Heart right ventricle (tissue), 16 donors: ENCODE data around the gene PLCB1. TPM values are rescaled to one million over a fixed set of nuclear protein-coding genes. Genes with fewer than 3 reads are reported as not detected.

ENCODE experiments used
- ATAC-seq, 8 donors: fragments of 200-7000 bp; cut with Tn5 transposase; one replicate each; pipeline ENCODE4 v1.9.1; 2020; ENCODE audit warnings: mild to moderate bottlenecking in 8 of 8, moderate library complexity in 8 of 8, moderate number of reproducible peaks in 1 of 8
- DNase-seq, 2 donors: peaks; one replicate each; pipeline ENCODE4 v3.0.0-alpha.2; 2020
- H3K27ac ChIP-seq, 10 donors: fragments of 200-600 bp; sonication (generic) in 2 of 10; one replicate each; pipeline versions ENCODE4 v1.5.0 to v1.8.0; 2020 to 2022; ENCODE audit warnings: mild to moderate bottlenecking in 3 of 10
- H3K27me3 ChIP-seq, 7 donors: fragments of 200-600 bp; one replicate each; pipeline ENCODE4 v1.8.0; 2021 to 2022; ENCODE audit warnings: mild to moderate bottlenecking in 2 of 7
- H3K36me3 ChIP-seq, 9 donors: fragments of 200-600 bp; sonication (generic) in 1 of 9; one replicate each; pipeline versions ENCODE4 v1.5.0 to v1.8.0; 2020 to 2022; ENCODE audit warnings: mild to moderate bottlenecking in 2 of 9
- H3K4me1 ChIP-seq, 9 donors: fragments of 200-600 bp; sonication (generic) in 1 of 9; one replicate each; pipeline versions ENCODE4 v1.5.0 to v1.8.0; 2020 to 2022; ENCODE audit warnings: mild to moderate bottlenecking in 4 of 9
- H3K4me3 ChIP-seq, 10 donors: fragments of 200-600 bp; sonication (generic) in 2 of 10; one replicate each; pipeline versions ENCODE4 v1.5.0 to v1.8.0; 2020 to 2022; ENCODE audit warnings: mild to moderate bottlenecking in 7 of 10, moderate library complexity in 2 of 10
- H3K9me3 ChIP-seq, 11 donors: fragments of 200-600 bp in 10 of 11; sonication (generic) in 2 of 11; one replicate each; pipeline versions ENCODE4 v1.5.0 to v1.8.0; 2013 to 2022; ENCODE audit warnings: mild to moderate bottlenecking in 2 of 11, control low read depth in 1 of 11, moderate library complexity in 1 of 11
- CTCF ChIP-seq, 9 donors: fragments of 200-600 bp; sonication (generic) in 2 of 9; IDR thresholded peaks; one replicate each; pipeline versions ENCODE4 v1.5.0 to v1.8.0; 2021 to 2022; ENCODE audit warnings: antibody characterized with exemption in 9 of 9, mild to moderate bottlenecking in 5 of 9, moderate library complexity in 1 of 9
- WGBS, 2 donors: extraction: QIAGEN DNeasy Blood & Tissue Kit; methylation state at CpG; one replicate each; pipeline ENCODE4 v1.1.7; 2013; ENCODE audit warnings: inconsistent platforms in 1 of 2; 5-methylcytosine and 5-hydroxymethylcytosine counted together
- intact Hi-C, 10 donors: fragments of 100-400 bp; cut with DNase I; formaldehyde crosslinking; loops; one replicate each; pipeline versions ENCODE4 v1.11.1 to v1.14.2; 2022
- polyA plus RNA-seq, 2 donors: library from polyadenylated mRNA; stranded (reverse); fragments of 200-250 nt; gene quantifications; one replicate each; pipeline ENCODE4 v1.2.3, GENCODE V29; 2013
- total RNA-seq, 10 donors: library from RNA; stranded (reverse); fragmentation: NEBNext Ultra II Directional in 3 of 10; extraction: Animal tissue kit (Norgen Biotek cat#: 25700) in 3 of 10; gene quantifications; one replicate each; pipeline versions ENCODE4 v1.2.1 to v1.2.4, GENCODE V29; 2021 to 2023
- donor health status: Arrhythmogenic right ventricular cardiomyopathy.
- donor health status: ischemic (EF 13 %, LVEDD 7.1; RV severe dilation, severe dysfunction).
- donor health status: healthy with polysubstance abuse.
- donor health status: DM: no; HTN: yes; CAD: no.
- donor health status: DM: no; HTN: no; CAD: no.
- donor health status: ischemic (EF 25% LVEDD 6.9; RV normal size, moderate dysfunction).
- donor health status: ischemic (EF 25% LVEDD 5.7; RV mildly dilated, moderate dysfunction).
- donor health status: healthy.
- donor health status: DM: yes; HTN: yes; CAD: no.
- donor health status: Ischemic cardiomyopathy.
- donor health status: ischemic (EF 35%, LVEDD 5.7; RV mildly dilated, moderate dysfunction).
- donor health status: nonischemic (EF 11% LVEDD 7.7; RV severe dilation, severe dysfunction).
- donor health status: DM: yes; HTN: yes; CAD: no.
- donor health status: PGD.
- donor health status: ischemic (EF 29% LVEDD 5.4; RV normal size, mild dysfunction).
- donor health status: nonischemic (EF 23%, LVEDD 6.1; RV moderate dilation, normal function).

PLCB1 gene
- total and polyA plus RNA-seq, 12 donors = 2.2 to 12.7 (median 7.1) TPM

GRCh38 chr20:8404912-8405635, 273.0 kb downstream of the PLCB1 start:
- Histone ChIP-seq H3K9me3 (no peaks in the 10 kb centered on the region), H3K4me3 (no peak overlapping the region), H3K27me3 (no peaks in the 10 kb centered on the region), H3K27ac (peak overlapping the region in 1 of 10 donors; percentile 3), H3K4me1 (peaks cover 0 to 22% (median 6%) of the 10 kb centered on the region in 9 donors), H3K36me3 (no peaks in the 10 kb centered on the region)
- ATAC-seq (peak in 5 of 8 donors; percentile 58 to 80 (median 69)), DNase-seq (no peak)
- intact Hi-C loops = loop anchor here in 1 of 10 donors (5.0 kb wide), 1 partner anchor 363 kb away; no protein-coding TSS in a partner anchor
- TF ChIP-seq CTCF (IDR thresholded peaks at IDR 0.05) = no peak
- 69 to 71% methylated on average over 6 of the region's 6 CpGs for WGBS, 2 donors

DNA sequence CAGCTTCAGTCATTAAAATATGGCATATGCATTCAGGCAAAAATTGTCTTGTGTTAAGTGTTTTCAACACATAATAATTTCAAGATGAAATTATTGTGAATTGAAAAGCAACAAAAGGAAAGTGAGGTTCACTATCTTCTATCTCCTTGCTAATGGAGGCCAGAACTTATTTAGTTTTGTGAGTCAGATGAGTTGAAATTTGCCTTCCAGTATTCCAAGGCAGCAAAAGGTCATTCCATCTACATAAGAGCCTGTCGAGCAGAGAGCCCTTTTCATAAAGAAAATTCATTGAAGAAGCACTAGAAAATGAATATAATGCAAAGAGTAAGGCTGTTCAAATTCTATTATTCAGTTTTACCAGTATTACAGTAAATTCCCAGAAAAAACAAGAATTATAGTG, 274.3 kb downstream of the PLCB1 start:
- TF ChIP-seq CTCF (IDR thresholded peaks at IDR 0.05) = no peak
- H3K27me3 ChIP-seq = no peaks in the 10 kb centered on the region
- intact Hi-C loops = no loop called here
- no peak for DNase-seq
- 85 to 91% methylated on average over 1 of the region's 1 CpG for WGBS, 2 donors
- H3K27ac ChIP-seq = no peak overlapping the region
- no peaks in the 10 kb centered on the region for H3K36me3 ChIP-seq
- no peaks in the 10 kb centered on the region for H3K9me3 ChIP-seq
- H3K4me3 ChIP-seq = no peak overlapping the region
- ATAC-seq = no peak
- H3K4me1 ChIP-seq = peaks cover 0 to 15% (median 0%) of the 10 kb centered on the region in 9 donors

DNA sequence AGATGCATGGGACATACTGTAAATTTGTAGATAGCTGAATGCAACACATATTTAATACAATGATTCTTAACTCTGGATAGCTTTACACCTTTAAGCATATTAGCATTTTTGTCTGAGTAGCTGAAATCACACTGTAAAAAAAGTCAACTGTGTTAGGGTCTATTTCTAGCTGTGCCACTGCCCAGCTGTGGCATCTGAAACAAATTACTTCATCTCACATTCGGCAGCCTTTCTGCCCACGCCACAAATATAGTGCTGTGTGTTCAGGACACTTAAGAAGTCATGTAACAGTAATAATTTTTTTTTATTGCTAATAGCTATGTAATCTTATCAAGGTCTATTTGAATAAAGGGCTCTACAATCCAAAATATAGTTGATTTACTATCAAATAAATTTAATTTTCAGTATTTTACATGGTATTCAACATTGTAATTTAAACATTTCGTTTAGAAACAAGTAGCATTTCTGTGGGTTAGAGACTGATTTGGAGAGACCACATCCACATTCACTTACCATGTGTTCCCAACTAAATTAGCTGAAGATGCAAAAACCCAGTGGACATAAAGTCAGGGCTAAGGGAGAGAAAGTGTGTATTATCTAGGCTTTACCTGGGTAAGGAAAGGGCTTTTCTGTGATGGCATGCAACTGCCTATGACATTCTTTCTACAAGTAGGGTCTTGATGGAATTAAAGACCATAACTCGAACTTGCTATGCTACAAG, 276.7 kb downstream of the PLCB1 start:
- H3K4me3 ChIP-seq = no peak overlapping the region
- H3K36me3 ChIP-seq = no peaks in the 10 kb centered on the region
- intact Hi-C loops = no loop called here
- 77 to 85% methylated on average over 4 of the region's 4 CpGs for WGBS, 2 donors
- TF ChIP-seq CTCF (IDR thresholded peaks at IDR 0.05) = no peak
- DNase-seq (no peak), ATAC-seq (peak in 1 of 8 donors; percentile 46)
- peaks cover 0 to 15% (median 0%) of the 10 kb centered on the region in 9 donors for H3K4me1 ChIP-seq
- no peaks in the 10 kb centered on the region for H3K9me3 ChIP-seq
- H3K27ac ChIP-seq = no peak overlapping the region
- H3K27me3 ChIP-seq = no peaks in the 10 kb centered on the region

- no peak for ATAC-seq
- no peak for DNase-seq
- WGBS, 2 donors = 98% methylated on average over 2 of the region's 2 CpGs
These were observed 281.6 kb downstream of the PLCB1 start for GRCh38 chr20:8413691-8414090.

More at GRCh38 chr20:8413691-8414090, 281.6 kb downstream of the PLCB1 start:
- intact Hi-C loops = no loop called here
- no peak for TF ChIP-seq CTCF (IDR thresholded peaks at IDR 0.05)
- H3K27ac ChIP-seq = no peak overlapping the region
- H3K4me1 ChIP-seq = peaks cover 0 to 6% (median 0%) of the 10 kb centered on the region in 9 donors
- no peaks in the 10 kb centered on the region for H3K9me3 ChIP-seq
- H3K4me3 ChIP-seq = no peak overlapping the region
- H3K27me3 ChIP-seq = no peaks in the 10 kb centered on the region
- H3K36me3 ChIP-seq = no peaks in the 10 kb centered on the region
